Embryonic facial prominence (tissue), 1 donor: ENCODE data around the gene KCNG2.

Source experiments
- DNase-seq: peaks from one replicate; pipeline ENCODE4 v3.0.0-alpha.2; 2016; ENCODE audit errors: extremely low spot score

Gene KCNG2

GRCh38 chr18:79798999-79799370 lies 1.2 kb downstream of the KCNG2 start:
- DNase-seq, result no peak

- no peak for DNase-seq
These were observed 2.1 kb downstream of the KCNG2 start for GRCh38 chr18:79799619-79800370.

- DNase-seq, result no peak
These were observed 2.8 kb downstream of the KCNG2 start for GRCh38 chr18:79800371-79801180.

- DNase-seq, result no peak
These were observed 3.5 kb downstream of the KCNG2 start for GRCh38 chr18:79801217-79801616.

- DNase-seq, result no peak
These were observed 3.9 kb downstream of the KCNG2 start for GRCh38 chr18:79801641-79802040.

- no peak for DNase-seq
These were observed 4.6 kb downstream of the KCNG2 start for GRCh38 chr18:79802298-79802697.

GRCh38 chr18:79803611-79804051 lies 5.9 kb downstream of the KCNG2 start:
- no peak for DNase-seq

GRCh38 chr18:79804130-79804787 lies 6.5 kb downstream of the KCNG2 start:
- DNase-seq, result no peak

- DNase-seq, result no peak
These were observed 7.6 kb downstream of the KCNG2 start for GRCh38 chr18:79805211-79805887.

- no peak for DNase-seq
These were observed 8.3 kb downstream of the KCNG2 start for GRCh38 chr18:79805926-79806487.

GRCh38 chr18:79806976-79807841 lies 9.5 kb downstream of the KCNG2 start:
- no peak for DNase-seq

- DNase-seq, result no peak
These were observed 11.9 kb downstream of the KCNG2 start for GRCh38 chr18:79809482-79810192.

- DNase-seq, result no peak
These were observed 14.3 kb downstream of the KCNG2 start for GRCh38 chr18:79812052-79812451.

- no peak for DNase-seq
These were observed 16.6 kb downstream of the KCNG2 start for GRCh38 chr18:79814373-79814772.

GRCh38 chr18:79815657-79816056 lies 17.9 kb downstream of the KCNG2 start:
- DNase-seq, result no peak

GRCh38 chr18:79816092-79816491 lies 18.4 kb downstream of the KCNG2 start:
- no peak for DNase-seq

- no peak for DNase-seq
These were observed 19.4 kb downstream of the KCNG2 start for GRCh38 chr18:79816981-79817606.

- no peak for DNase-seq
These were observed 19.9 kb downstream of the KCNG2 start for GRCh38 chr18:79817607-79817998.

- DNase-seq, result no peak
These were observed 20.3 kb downstream of the KCNG2 start for GRCh38 chr18:79818036-79818435.

GRCh38 chr18:79818631-79819030 lies 20.9 kb downstream of the KCNG2 start:
- no peak for DNase-seq
